Lung (tissue), 12 donors: ENCODE measurements around the gene MYO1A. TPM values are rescaled to one million over a fixed set of nuclear protein-coding genes. Genes with fewer than 3 reads are reported as not detected.

Experiments used
- ATAC-seq: fragments of 200-7000 bp; cut with Tn5 transposase; one replicate; pipeline ENCODE4 v1.9.1; 2020; ENCODE audit warnings: moderate number of reproducible peaks; ENCODE audit not compliant: insufficient read depth, low FRiP score
- DNase-seq, 3 donors: peaks; one replicate each; pipeline ENCODE4 v3.0.0-alpha.2; 2013 to 2017
- H3K27ac ChIP-seq, 2 donors: one replicate each; pipeline ENCODE4 v1.5.1; 2013; ENCODE audit warnings: mild to moderate bottlenecking in 2 of 2, moderate library complexity in 2 of 2, control low read depth in 1 of 2, inconsistent platforms in 1 of 2, low read depth in 1 of 2, low read length in 1 of 2
- H3K27me3 ChIP-seq, 3 donors: one replicate each; pipeline ENCODE4 v1.5.1; 2013; ENCODE audit warnings: low read length in 2 of 3; ENCODE audit not compliant: control insufficient read depth in 3 of 3, insufficient read depth in 3 of 3
- H3K36me3 ChIP-seq, 4 donors: one replicate each; pipeline ENCODE4 v1.5.1; 2013; ENCODE audit warnings: low read length in 4 of 4, mild to moderate bottlenecking in 1 of 4, moderate library complexity in 1 of 4; ENCODE audit not compliant: control insufficient read depth in 4 of 4, insufficient read depth in 4 of 4
- H3K4me1 ChIP-seq, 5 donors: one replicate each; pipeline ENCODE4 v1.5.1; 2013; ENCODE audit warnings: low read length in 5 of 5, mild to moderate bottlenecking in 2 of 5, moderate library complexity in 1 of 5; ENCODE audit not compliant: control insufficient read depth in 5 of 5, insufficient read depth in 5 of 5
- H3K4me3 ChIP-seq: one replicate; pipeline ENCODE4 v1.5.1; 2013; ENCODE audit warnings: mild to moderate bottlenecking, control low read depth, moderate library complexity
- H3K9ac ChIP-seq, 2 donors: one replicate each; pipeline ENCODE4 v1.5.1; 2013; ENCODE audit warnings: low read length in 2 of 2, control low read depth in 1 of 2; ENCODE audit not compliant: insufficient read depth in 1 of 2
- H3K9me3 ChIP-seq, 4 donors: one replicate each; pipeline ENCODE4 v1.5.1; 2013; ENCODE audit warnings: low read length in 3 of 4, mild to moderate bottlenecking in 1 of 4, moderate library complexity in 1 of 4; ENCODE audit not compliant: control insufficient read depth in 4 of 4, insufficient read depth in 3 of 4
- WGBS, 2 donors: extraction: QIAGEN DNeasy Blood & Tissue Kit; methylation state at CpG; one replicate each; pipeline ENCODE4 v1.1.7; 2013; 5-methylcytosine and 5-hydroxymethylcytosine counted together
- polyA plus RNA-seq, 2 donors: library from polyadenylated mRNA; stranded (reverse); fragments of 200-250 nt; gene quantifications; one replicate each; pipeline ENCODE4 v1.2.1, GENCODE V29; 2013
- total RNA-seq, 2 donors: library from RNA; depleted of rRNA in 1 of 2; stranded (reverse); fragments of >200 nt in 1 of 2; gene quantifications; one replicate each; pipeline ENCODE4 v1.2.1, GENCODE V29; 2014 to 2021
- TF ChIP-seq, protein P1 (sequence below): IDR thresholded peaks from 2 replicates; pipeline ENCODE4 v1.5.1; 2012; ENCODE audit warnings: mild to moderate bottlenecking; ENCODE audit errors: control extremely low read depth, extremely low read depth
- donor health status: control.
- donor health status: control.
- donor health status: Bipolar disorder and iron deficiency.
- donor health status: healthy.
- donor health status: DM: yes; HTN: yes; CAD: no.

Gene MYO1A
- total and polyA plus RNA-seq, 4 donors: 0.09 to 0.67 (median 0.20) TPM

DNA sequence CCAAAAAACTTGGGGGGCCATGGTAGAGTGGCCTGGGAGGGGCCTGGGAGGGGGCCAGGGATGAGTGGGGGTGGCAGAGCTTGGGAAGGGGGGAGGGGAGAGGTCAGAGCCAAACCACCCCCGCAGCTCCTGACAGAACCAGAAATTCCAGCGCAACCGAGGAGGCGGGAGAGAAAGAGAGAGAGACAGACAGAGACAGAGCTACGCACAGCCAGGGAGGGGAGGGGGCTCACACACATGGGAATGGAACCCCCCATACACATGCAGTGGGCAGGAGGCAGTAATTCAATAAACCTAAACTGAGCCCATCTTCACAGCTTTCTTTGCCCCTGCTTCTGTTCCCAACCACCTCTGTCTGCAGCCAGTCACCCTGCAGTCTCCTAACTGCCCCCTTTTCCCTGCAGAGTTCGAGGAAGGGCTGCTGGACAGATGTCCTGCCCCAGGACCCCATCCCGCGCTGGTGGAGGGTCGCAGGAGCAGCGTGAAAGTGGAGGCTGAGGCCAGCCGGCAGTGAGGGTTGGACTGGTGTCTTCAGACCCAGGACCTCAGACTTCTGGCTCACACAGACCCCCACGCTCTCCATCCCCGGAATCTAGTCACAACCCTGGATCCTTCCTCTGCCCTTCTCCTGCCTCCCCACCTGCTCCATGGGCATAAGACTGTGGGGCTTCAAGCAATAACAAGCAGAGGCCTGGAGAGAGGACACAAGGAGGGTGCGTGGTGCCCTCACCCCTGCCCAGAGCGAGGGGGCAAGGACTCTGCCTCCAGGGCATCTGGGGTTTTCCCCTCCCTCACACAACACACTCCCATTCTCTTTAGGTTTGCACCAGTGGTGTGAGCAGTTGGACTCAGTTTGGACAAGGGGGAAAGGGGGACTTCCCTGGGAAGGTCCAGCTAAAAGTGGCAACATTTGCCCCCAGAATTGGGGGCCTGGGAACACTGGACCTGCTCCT lies 44.6 kb upstream of the MYO1A start:
- Histone ChIP-seq H3K4me3 (no peak overlapping the region), H3K27ac (peak overlapping the region in 1 of 2 donors; percentile 83)

GRCh38 chr12:57093415-57094207 lies 43.7 kb upstream of the MYO1A start:
- Histone ChIP-seq H3K9me3 (no peaks in the 10 kb centered on the region), H3K4me1 (peaks cover 0 to 41% (median 18%) of the 10 kb centered on the region in 5 donors), H3K36me3 (peaks cover 11 to 64% (median 45%) of the 10 kb centered on the region in 4 donors), H3K27ac (peak overlapping the region in 1 of 2 donors; percentile 33), H3K4me3 (no peak overlapping the region), H3K9ac (peak overlapping the region in 1 of 2 donors; percentile 58), H3K27me3 (no peaks in the 10 kb centered on the region)
- DNase-seq: peak; percentile 87 to 89 (median 89)
- 45 to 53% methylated on average over 24 of the region's 24 CpGs for WGBS, 2 donors
- peak; percentile 55 for ATAC-seq
- TF ChIP-seq, protein P1, sequence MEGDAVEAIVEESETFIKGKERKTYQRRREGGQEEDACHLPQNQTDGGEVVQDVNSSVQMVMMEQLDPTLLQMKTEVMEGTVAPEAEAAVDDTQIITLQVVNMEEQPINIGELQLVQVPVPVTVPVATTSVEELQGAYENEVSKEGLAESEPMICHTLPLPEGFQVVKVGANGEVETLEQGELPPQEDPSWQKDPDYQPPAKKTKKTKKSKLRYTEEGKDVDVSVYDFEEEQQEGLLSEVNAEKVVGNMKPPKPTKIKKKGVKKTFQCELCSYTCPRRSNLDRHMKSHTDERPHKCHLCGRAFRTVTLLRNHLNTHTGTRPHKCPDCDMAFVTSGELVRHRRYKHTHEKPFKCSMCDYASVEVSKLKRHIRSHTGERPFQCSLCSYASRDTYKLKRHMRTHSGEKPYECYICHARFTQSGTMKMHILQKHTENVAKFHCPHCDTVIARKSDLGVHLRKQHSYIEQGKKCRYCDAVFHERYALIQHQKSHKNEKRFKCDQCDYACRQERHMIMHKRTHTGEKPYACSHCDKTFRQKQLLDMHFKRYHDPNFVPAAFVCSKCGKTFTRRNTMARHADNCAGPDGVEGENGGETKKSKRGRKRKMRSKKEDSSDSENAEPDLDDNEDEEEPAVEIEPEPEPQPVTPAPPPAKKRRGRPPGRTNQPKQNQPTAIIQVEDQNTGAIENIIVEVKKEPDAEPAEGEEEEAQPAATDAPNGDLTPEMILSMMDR: no peak

More for the DNA sequence above, 44.6 kb upstream of the MYO1A start:
- peaks cover 11 to 69% (median 53%) of the 10 kb centered on the region in 4 donors for H3K36me3 ChIP-seq
- H3K9me3 ChIP-seq: no peaks in the 10 kb centered on the region
- TF ChIP-seq, protein P1: no peak
- WGBS, 2 donors: 69 to 76% methylated on average over 15 of the region's 15 CpGs
- H3K9ac ChIP-seq: peak overlapping the region in 1 of 2 donors; percentile 53
- no peak for DNase-seq
- ATAC-seq: no peak
- H3K27me3 ChIP-seq: no peaks in the 10 kb centered on the region
- peaks cover 0 to 41% (median 18%) of the 10 kb centered on the region in 5 donors for H3K4me1 ChIP-seq

GRCh38 chr12:57092876-57093414 lies 43.0 kb upstream of the MYO1A start:
- DNase-seq: no peak
- Histone ChIP-seq H3K27ac (peak overlapping the region in 1 of 2 donors; percentile 33), H3K4me3 (no peak overlapping the region), H3K9me3 (no peaks in the 10 kb centered on the region), H3K9ac (no peak overlapping the region), H3K4me1 (peaks cover 0 to 45% (median 18%) of the 10 kb centered on the region in 5 donors), H3K36me3 (peaks cover 11 to 58% (median 43%) of the 10 kb centered on the region in 4 donors), H3K27me3 (no peaks in the 10 kb centered on the region)
- TF ChIP-seq, protein P1: no peak
- 81 to 90% methylated on average over 4 of the region's 4 CpGs for WGBS, 2 donors
- ATAC-seq: no peak
